ELF-1 (cell line): Measurements from ENCODE around the gene DYNC1H1.

Source experiments
- DNase-seq: peaks from one replicate; pipeline ENCODE4 v3.0.0-alpha.2; 2016; ENCODE audit warnings: low read depth, low spot score

Gene DYNC1H1

DNA sequence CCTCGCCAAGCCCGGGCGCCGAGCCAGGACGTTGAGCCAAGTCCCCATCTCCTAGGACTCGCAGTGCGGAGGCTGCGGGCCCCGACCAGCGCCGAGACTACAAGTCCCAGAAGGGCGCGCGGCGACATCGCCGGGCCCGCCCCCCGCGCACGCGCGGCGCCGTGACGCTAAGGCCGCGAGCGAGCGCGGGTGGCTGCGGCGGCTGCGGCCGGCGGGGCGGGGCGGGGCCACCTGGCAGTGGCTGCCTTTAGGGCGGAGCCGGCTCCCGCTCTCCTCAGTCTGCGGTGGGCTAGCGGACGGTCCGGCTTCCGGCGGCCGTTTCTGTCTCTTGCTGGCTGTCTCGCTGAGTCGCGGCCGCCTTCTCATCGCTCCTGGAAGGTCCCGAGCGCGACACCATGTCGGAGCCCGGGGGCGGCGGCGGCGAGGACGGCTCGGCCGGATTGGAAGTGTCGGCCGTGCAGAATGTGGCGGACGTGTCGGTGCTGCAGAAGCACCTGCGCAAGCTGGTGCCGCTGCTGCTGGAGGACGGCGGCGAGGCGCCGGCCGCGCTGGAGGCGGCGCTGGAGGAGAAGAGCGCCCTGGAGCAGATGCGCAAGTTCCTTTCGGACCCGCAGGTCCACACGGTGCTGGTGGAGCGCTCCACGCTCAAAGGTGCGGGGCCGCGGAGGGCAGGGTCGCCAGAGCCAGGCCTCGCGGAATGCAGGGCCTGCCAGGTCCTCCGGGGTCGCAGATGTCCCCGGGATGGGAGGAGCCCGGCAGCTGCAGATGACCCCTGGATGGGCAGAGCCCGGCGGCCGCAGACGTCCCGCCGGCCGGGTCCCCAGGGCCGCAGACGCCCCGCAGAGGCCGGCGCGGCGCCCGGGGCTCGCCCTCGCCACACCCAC lies at the start of gene DYNC1H1:
Gene DYNC1H1, plus strand, starts transcription at position 277 of the 884 bp plus-strand sequence. Its CDS starts 119 bp downstream, at position 396.
- DNase-seq = peak; percentile 92

DNA sequence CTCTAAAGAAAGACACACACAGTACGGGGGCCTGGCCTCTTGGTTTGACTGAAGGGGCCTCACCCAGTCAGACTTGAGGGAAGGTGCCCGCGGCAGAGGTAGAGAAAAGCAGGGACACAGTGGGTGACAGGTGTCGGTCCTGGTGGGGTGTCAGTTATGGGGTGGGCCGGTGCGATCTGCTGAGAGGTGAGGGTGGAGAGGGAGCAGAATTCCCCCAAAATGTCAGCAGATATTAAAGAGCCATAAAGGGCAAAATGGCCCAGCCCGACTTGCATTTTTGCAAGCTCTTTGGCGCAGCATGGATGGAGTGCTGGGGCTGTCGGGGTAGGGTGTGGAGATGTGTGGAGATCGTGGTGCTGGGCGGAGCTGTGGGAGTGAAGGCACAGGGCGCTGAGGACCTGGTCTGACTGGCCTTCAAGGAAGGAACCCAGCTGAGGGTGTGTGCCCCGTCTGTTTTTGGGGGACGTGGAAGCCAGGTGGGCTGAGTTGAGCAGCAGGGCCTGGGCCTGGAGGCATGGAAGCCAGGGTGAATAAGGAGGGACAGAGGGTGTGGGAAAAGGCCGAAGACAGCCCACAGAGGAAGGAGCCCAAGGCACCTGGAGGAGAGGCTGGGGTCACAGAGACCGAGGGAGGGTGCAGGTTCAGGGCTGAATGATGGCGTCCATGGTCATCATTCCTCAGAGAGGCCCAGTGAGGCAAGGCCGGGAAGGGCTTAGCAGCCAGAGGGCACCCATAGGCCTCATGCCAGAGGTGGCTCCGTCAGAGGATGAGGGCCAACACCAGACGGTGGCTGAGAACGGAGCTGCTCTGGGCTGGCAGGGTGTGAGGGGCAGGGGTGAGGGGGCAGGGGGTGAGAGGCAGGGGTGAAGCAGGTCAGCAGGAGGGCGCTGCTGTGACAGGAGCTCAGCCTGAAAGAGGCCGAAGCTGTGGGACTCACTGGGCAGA lies 48.2 kb upstream of the DYNC1H1 start:
- no peak for DNase-seq

DNA sequence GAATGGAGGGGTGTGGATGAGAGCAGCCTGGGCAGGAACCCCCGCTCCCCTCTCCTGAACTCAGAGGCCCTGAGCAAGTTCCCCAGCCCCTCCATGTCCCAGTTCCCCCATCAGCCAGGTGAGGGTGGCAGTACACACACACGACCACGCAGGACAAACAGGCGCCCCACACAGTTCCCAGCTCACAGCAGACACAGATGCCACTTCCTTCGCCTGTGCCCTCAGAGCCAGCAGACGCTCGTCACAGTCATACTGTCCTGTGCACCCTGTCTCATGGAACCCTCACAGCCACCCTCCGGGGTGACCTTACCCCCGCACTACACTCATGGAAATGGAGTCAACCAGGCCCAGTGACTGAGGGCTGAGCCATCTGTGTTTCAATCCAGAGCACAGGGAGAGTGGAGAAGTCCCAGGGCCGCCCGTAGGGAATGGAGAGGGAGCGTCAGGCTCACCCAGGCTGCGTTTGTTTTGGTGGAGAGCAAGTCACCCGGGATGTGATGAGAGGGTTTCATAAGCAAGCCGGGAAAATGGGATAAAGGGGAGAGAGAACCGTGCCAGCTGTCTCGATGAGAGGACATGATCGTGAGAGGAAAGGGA lies 47.5 kb upstream of the DYNC1H1 start:
- no peak for DNase-seq

DNA sequence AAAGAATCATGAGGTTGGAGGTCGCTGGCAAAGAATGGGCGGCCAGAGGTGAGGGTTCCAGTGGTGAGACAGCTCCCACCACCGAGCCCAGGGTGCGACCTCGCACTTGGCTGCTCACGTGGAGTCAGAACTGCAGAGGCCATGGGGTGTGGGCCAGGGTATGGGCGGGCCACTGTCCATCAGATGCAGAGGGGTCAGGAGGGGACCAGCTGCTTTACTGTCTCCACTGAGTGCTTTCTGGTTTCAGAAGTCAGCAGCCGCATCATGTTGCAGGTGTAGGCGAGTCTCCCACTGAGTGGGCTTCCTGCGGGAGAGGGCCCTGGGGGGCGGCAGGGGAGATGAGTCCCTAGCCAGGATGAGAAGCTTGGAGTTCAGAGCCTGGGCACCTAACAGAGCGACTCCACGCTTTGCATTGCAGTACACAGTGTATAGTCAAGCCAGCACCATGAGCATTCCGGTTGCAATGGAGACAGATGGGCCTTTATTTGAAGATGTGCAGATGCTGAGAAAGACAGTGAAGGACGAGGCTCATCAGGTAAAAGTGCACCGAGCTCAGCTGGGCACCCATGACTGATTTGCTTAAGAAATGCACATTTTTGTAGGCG lies 46.9 kb upstream of the DYNC1H1 start:
- DNase-seq = peak; percentile 30

DNA sequence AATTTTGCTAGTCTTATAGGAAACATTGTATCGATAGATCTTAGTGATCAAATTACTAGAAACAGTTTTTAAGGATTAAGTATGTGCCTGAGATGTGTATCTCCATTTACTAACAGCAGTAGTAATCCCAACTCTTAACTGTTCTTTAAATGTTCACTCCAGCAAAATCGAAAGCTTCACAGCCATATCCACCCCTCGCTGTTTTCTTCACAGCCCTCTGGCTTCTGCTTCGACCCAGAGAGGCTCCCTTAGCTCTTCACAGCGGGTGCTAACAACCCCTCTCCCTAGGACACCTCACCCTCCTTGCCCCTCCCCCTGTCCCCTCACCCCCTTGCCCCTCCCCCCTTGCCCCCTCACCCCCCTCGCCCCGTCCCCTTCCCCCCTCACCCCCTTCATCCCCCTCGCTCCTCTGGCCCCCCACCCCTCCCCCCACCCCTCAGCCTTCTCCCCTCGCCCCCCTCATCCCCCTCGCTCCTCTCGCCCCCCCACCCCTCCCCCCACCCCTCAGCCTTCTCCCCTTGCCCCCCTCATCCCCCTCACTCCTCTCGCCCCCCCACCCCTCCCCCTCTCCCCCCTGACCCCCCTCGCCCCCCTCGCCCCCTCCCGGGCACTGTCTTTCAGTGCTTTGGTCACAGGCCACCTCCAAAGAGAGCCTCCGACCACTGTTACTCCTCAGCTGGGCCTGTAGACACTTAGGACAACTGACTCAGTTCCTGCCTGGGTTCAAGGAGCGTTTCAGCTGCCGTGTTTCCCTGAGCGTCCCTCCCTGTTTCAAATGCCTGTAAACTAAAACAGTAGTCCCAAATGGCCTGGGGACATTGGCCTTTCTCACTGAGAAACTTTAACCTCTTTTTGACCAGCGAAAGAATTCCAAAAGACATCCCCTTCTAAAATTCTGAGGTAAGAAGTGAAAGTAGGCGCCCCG lies 46.0 kb upstream of the DYNC1H1 start:
- peak; percentile 79 for DNase-seq

DNA sequence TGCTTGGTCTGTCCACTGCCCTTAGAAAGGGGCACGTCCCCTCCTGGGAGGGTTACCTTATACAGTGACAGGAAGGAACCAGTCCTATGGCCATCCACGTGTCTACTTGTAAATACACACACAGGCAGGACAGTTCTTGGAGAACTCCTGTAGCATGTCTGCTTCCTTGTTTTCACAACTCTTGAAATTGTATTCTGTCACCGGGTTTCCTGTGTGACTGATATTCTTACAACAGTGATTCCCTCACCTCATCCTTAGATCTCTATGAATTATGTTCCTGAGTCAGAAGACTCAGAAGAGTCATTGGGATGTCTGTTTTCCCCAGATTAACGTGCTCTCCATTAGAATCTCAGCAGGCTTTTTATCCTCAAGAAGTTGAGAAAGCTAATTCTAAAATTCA lies 44.1 kb upstream of the DYNC1H1 start:
- DNase-seq = no peak

DNA sequence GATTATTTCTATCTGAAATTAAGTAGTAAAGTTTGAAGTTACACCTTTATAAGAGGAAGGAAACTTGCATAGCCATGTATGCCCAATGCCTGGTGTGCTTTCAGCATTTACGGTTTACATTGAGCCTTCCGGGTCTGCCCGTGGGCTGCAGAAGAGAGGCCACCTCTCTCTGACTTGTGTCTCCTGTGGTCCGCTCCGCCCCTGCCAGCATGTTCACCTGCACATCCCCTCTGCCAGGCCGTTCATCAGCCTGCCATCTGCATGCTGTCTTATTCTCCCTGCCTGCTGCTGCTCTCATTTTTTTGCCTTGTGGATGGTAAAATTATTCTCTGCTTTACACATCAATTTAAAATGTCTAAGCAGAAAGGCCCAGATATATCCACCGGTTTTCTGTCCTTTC lies 41.5 kb upstream of the DYNC1H1 start:
- DNase-seq = no peak

DNA sequence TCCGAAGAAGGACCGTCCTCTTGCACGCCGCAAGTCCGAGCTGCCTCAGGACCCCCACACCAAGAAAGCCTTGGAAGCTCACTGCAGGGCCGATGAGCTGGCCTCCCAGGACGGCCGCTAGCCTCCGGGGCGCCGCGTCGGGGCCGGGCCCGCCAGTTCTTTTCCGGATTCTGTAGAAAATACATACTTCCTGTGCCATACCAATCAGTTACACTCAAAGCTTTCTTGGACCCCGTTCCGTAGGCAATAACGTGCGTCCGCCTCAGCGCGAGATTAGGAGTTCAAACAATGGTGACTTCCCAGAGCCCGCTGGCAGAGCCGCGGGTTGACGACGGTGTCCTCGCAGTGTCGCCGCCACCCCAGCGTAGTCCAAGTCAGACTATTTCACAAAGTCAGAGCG lies 39.2 kb upstream of the DYNC1H1 start:
- no peak for DNase-seq

DNA sequence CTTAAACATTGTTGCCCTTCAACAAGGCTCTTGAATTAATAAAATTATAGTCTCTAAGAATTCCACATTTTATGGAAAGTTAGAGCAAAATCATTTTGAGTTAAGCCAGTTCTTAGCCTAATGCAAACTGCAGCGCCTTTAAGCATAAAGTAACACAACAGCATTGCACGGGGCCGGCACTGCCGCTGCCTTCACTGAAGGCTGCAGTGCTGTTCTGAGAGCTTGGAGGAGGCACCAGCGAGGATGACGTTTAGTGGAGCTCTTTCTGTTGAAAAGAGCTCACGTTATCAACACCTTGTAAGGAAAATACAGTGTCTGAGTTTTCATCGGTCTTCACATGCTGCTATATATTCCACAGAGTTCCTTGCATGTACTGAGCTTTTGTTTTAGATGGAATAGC lies 38.3 kb upstream of the DYNC1H1 start:
- DNase-seq = no peak

DNA sequence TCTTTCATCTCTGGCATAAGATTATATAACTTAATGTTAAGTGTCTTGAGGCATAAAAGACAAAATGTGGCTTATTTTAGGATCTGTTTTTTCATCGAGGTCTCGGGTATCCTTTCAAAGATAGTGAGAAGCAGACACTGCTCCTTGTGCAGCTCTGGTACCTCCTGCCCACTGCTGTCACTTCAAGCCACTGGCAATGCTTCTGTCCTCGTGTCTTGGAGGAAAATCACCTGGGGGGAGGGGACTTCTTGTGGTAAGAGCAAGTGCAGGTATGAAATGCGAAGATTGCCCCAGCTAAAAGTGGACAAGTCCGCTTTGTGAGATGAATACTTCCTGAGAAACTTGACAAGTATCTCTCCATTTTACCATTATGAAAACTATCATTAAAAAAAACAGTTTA lies 37.8 kb upstream of the DYNC1H1 start:
- DNase-seq = no peak

DNA sequence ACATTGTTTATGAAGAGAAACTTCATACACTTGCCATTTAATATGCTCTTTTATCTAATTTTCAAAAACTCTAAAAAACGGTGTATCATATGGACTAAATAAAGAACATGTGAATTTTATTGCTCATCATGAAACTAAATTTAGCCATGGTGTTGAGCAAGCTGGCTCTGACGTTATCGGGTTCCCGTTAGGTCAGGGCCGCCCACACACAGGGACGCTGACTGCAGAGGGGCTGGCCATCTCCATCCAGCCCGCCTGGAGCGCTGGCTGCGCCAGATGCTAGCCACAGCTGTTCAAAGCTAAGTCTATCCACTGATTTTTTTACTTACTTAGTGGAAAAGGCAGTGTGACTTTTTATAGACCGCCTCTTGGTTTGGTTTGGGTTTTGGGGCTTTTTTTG lies 36.5 kb upstream of the DYNC1H1 start:
- no peak for DNase-seq

DNA sequence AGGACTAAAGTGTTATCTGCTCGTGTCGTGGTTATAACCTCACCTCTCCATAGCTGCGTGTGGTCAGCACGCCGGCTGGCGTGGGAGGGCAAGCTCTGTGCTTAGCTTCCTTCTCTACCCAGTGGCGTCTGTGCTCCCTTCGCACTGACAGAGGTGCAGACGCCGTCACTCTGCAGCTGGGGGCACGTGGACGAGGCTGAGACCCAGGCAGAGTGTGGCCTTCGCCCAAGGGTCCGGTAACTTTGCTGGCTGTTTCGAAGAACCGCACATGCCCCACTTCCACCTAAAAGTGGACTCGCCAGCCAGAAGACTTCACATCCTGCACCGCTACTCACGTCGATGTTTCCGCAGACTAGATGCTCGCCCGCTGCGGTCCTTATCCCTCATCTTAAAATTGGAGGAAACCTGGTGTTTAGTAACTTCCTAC lies 35.9 kb upstream of the DYNC1H1 start:
- DNase-seq = no peak

DNA sequence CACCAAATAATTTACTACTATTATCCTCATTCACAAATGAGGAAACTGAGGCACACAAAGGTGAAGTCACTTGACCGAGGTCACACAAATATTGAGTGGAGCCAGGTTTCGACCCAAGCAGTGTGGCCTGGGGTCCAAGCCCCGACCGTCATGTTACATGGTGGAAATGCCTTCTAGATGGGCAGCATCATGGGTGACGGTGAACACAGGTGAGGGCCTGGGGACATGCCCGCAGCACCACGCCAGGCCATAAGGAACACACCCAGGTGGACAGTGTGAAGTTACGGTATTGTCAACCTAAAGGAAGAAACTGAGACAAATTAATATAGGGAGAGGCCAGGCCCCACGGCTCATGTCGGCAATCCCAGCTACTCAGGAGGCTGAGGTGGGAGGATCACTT lies 35.3 kb upstream of the DYNC1H1 start:
- no peak for DNase-seq

DNA sequence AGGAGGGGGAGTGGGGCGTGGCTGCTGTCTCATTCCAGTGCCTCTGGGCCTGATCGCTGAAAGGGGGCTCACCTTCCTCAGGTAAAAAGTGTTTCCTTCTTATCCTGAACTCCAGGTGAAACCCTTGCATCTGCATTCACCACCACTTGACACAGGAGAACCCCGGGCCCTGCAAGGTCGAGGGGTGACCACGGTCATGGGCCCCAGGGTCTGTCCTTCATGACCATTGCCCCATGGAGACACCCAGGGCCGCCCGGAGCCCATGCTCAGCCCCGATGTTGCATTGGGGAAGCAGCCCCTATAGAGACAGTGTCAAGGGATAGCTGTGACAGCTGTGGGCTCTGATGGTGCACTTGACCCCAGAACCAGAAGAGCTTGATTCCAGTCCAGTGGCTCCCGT lies 34.4 kb upstream of the DYNC1H1 start:
- no peak for DNase-seq

DNA sequence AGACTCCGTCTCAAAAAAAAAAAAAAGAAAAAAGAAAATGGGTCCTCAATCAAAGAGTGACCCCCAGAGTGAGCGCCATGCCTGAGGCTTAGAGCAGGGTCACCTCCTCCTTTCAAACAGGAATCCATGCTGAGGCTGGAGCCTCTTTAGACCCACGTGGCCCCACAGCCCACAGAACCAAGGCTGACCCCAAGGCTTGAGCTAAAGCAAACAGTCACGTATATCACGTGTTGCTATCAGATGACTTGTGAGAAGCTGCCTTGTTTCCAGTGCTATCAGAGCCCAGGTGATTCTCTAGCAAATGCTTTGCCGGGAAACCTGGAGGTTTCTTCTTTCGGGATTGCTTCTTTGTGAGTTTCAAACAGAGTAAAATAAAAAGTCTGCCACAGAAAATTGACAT lies 31.7 kb upstream of the DYNC1H1 start:
- DNase-seq = no peak

DNA sequence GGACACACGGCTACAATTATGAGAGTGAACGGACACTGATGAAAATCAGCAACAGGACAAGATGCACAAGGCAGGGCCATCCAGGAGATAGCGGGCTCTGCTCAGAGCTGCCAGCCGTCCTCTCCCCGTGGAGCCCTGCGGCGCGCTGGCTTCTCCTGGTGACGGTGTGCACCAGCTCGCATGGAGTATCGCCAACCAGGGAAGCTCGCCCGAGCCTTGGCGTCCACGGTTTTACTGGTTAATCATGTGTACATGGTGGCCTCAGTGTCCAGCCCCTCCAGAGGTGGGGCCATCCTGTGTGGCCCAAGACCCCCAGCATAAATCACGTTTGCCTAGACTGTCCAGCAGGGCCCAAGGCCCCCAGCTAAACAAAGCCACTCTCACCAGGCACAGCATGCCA lies 31.2 kb upstream of the DYNC1H1 start:
- DNase-seq = no peak

DNA sequence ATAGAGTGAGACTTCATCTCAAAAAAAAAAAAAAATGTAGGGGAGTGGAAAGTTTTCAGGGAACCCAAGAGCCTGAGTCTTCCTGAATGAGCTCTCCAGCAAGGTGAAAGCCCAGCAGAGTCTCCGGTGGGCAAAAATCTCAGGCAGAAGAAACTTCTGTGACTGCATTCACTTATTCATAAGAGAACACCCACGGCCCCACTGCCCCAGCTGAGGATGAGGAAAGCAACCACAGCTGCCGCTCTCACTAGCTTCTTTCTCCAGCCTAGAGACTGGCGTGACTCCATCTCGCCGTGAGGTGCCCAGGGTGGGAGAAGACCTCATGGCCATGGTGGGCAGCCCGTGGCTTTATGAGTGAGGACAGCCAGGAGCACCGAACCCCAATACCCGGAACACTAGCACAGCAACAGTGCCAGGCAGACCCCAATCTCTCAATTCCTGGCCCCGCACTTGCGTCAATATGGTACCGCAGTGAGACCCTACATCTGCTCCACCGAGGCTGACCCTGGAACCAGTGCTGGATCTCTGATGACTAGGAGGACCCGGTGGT lies 29.7 kb upstream of the DYNC1H1 start:
- DNase-seq = no peak

DNA sequence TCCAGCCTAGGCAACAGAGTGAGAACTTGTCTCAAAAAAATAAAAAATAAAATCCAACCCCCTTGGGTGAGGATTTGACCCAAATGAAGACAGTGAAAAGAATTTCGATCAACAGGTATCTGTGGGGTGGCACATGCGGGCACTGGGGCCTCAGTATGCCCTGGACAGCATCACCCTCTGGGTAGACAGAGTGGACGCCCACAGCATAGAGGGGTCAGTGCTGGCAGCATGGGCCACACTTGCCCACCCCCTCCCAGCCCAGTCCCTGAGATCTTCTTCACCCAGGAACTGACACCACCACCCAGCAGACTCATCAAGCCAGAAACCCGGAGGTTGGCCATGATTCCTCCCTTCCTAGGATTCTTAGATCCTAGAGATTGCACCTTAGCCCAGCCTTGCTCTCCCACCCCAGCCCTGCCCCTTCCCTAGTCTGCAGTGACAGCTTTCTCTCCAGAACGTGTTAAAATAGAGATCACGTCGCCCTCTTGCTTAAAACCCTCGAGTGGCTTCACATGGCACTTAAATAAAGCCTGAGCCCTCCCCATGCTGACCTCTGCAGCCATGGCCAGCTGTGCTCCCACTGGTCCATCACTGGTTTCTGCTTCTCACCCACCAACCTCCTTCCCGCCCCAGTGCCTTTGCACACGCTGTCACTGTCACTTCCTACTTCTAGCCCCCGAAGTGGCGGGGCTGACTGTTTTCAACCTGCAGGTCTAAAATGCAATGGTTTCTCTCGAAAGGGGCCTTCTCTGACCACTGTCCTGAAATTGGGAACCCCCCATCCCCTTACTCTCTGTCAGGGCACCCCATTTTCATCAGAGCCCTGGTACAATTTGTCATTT lies 26.2 kb upstream of the DYNC1H1 start:
- no peak for DNase-seq

DNA sequence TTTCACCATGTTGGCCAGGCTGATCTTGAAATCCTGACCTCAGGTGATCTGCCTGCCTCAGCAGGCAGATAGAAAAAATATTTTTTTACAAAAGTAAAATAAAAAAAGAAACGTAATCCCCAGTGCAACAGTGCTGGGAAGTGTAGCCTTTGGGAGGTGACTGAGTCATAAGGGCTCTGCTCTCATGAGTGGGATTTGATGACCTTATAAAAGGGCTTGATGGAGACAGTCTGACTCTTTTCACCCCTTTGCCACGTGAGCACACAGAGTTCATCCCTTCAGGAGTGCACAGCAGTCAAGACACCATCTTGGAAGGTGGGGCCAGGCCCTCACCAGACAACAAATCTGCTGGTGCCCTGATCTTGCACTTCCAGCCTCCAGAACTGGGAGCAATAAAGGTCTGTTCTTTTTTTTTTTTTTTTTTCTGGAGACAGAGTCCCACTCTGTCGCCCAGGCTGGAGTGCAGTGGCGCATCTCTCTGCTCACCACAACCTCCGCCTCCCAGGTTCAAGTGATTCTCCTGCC lies 24.7 kb upstream of the DYNC1H1 start:
- no peak for DNase-seq
